Measurements from ENCODE around the gene KDM4C. TPM values are rescaled to one million over a fixed set of nuclear protein-coding genes. Genes with fewer than 3 reads are reported as not detected.
"Not testable (repeated sequence)": the region's sequence is repeated elsewhere in the genome, so short reads cannot be mapped to it uniquely, and the experiment has no call there.

KDM4C gene
- 10.7 and 11.9 TPM in 2 replicates for total RNA-seq (2014; rRNA removed; shearing (Covaris generic))

- peak; percentile 83 for DNase-seq (ENCODE audit: low spot score)
Measured at GRCh38 chr9:6757456-6758247, at the start of gene KDM4C. Gene KDM4C, plus strand, starts transcription at chr9:6757973. Its CDS starts 35,016 bp downstream, at chr9:6792989.

GRCh38 chr9:6708732-6709131 is 49.0 kb upstream of the KDM4C start:
- no peak for DNase-seq (ENCODE audit: low spot score)

- DNase-seq (ENCODE audit: low spot score): peak; percentile 28
Measured at GRCh38 chr9:6711403-6711802, 46.4 kb upstream of the KDM4C start.

DNA sequence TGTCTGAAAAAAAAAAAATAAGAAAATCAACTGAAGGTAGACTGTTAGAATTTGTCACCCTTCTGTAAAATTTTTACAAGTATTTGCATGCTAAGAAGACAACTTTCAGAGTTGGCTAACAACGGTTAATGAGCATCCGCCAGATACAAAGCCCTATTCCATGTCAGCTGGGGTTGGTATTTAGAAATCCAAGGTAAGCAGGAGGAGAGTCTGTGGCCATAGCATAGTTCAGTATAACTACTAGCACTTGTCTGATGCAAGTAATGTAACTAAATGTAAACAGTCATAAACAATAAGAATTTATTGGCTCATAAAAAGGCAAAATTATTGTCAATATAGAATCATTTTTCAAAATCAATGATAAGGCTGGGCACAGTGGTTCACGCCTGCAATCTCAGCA is 45.7 kb upstream of the KDM4C start:
- DNase-seq (ENCODE audit: low spot score): no peak

- DNase-seq (ENCODE audit: low spot score): no peak
Measured at GRCh38 chr9:6714176-6714575, 43.6 kb upstream of the KDM4C start.

DNA sequence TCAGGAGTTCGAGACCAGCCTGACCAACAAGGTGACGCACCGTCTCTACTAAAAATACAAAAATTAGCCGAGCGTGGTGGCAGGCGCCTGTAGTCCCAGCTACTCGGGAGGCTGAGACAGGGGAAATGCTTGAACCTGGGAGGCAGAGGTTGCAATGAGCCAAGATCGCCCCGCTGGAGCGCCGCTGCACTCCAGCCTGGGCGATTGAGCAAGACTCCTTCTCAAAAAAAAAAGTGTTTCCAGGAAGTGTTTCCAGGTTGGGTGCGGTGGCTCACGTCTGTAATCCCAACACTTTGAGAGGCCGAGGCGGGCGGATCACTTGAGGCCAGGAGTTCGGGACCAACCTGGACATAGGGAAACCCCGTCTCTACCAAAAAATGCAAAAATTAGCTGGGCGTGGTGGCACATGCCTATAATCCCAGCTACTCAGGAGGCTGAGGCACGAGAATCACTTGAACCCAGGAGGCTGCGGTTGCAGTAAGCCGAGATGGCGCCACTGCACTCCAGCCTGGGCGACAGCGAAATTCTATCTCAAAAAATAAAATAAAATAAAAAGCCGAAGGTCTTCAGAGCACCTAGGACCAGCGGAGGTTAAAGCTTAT is 42.5 kb upstream of the KDM4C start:
- DNase-seq (ENCODE audit: low spot score): not testable (repeated sequence)

GRCh38 chr9:6715755-6716643 is 41.8 kb upstream of the KDM4C start:
- DNase-seq (ENCODE audit: low spot score): no peak

- no peak for DNase-seq (ENCODE audit: low spot score)
Measured at GRCh38 chr9:6716766-6717165, 41.0 kb upstream of the KDM4C start.

DNA sequence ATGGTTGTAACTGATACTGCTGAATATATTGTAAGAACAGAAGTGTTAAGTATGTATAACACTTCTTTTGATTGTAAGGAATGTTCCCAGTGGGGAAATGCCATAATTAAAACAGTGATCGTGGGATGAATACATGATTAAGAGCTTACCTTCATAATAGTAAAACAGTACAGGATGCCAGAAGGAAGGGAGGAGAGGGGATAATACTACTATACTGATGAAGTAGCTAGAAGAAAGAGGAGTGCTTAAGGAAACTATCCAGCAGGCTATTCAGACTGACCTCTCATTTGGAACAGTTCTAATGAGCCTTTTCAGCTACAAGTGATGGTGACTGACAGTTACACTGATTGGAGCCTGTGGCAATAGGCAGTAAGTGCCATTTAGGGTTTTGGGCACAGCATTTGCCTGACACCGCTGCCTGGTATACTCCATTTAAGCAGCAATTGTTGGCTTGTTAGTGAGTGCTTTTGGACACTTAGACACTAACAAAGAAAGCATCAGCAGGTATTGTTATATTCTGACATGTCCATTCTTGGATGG is 33.8 kb upstream of the KDM4C start:
- no peak for DNase-seq (ENCODE audit: low spot score)

DNA sequence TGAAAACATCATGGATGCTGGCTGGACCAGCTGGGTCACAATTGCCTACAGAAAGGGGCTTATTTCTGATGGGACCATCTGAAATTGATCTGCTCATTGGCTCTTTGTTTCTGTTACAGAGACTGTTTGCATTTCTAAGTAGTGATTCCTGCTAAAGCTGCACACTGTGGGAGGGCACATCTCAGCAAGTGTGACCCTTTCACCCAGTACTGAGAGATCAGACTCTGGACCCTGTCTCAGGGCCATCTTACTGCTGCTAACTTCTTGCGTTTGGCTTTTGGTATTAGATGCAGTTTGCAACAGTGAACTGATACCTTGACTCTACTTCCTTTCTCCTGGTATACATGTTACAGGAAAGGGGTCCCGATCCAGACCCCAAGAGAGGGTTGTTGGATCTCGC is 24.5 kb upstream of the KDM4C start:
- no peak for DNase-seq (ENCODE audit: low spot score)

GRCh38 chr9:6733831-6734230 is 23.9 kb upstream of the KDM4C start:
- no peak for DNase-seq (ENCODE audit: low spot score)

GRCh38 chr9:6735422-6735821 is 22.4 kb upstream of the KDM4C start:
- no peak for DNase-seq (ENCODE audit: low spot score)

DNA sequence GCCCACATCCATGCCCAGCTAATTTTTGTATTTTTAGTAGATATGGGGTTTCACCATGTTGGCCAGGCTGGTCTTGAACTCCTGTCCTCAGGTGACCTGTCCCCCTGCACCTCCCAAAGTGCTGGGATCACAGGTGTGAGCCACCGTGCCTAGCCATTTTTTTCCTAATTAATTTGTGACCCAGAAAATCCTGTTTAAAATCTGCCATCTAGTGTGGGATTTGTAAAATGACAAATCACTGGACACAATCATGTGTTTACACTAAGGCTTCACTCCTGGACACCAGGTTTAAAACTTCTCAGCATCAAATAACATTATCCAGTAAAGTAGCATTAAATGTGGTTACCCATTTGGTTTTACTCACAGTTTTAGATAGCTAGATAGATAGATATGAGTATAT is 18.6 kb upstream of the KDM4C start:
- DNase-seq (ENCODE audit: low spot score): peak; percentile 7

GRCh38 chr9:6748861-6749260 is 8.9 kb upstream of the KDM4C start:
- DNase-seq (ENCODE audit: low spot score): not testable (repeated sequence)

DNA sequence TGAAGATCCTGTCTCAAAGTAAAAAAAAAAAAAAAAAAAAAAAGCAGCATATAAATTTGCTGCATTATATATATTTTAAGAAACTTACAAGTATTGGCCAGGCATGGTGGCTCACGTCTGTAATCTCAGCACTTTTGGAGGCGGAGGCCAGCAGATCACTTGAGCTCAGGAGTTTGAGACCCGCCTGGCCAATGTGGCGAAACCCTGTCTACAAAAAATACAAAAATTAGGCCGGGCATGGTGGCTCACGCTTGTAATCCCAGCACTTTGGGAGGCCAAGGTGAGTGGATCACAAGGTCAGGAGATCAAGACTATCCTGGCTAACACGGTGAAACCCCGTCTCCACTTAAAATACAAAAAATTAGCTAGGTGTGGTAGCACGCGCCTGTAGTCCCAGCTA is 2.9 kb upstream of the KDM4C start:
- DNase-seq (ENCODE audit: low spot score): not testable (repeated sequence)

GRCh38 chr9:6757132-6757455 is 679 bp upstream of the KDM4C start:
- peak; percentile 76 for DNase-seq (ENCODE audit: low spot score)

GRCh38 chr9:6758248-6758497 is 400 bp downstream of the KDM4C start:
- no peak for DNase-seq (ENCODE audit: low spot score)

- DNase-seq (ENCODE audit: low spot score): no peak
Measured at GRCh38 chr9:6758498-6759184, 868 bp downstream of the KDM4C start.

GRCh38 chr9:6759185-6759977 is 1.6 kb downstream of the KDM4C start:
- DNase-seq (ENCODE audit: low spot score): peak; percentile 63

DNA sequence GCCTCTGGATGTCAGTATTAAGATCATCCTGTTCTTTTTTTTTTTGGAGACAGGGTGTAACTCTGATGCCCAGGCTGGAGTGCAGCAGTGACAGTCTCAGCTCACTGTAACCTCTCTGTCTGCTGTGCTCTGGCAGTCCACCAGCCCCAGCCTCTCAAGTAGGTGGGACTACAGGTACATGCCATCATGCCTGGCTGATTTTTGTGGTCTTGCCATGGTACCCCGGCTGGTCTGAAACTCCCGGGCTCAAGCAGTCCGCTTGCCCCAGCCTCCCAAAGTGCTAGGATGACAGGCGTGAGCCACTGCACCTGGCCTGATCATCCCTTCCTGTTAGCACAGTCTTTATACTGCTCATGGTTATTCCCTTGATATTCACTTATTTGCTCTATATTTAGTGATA is 3.5 kb downstream of the KDM4C start:
- DNase-seq (ENCODE audit: low spot score): no peak

- DNase-seq (ENCODE audit: low spot score): no peak
Measured at GRCh38 chr9:6763244-6763643, 5.5 kb downstream of the KDM4C start.
